Osteocyte (in vitro differentiated cells): ENCODE results near the gene KDM4B. TPM values are rescaled to one million over a fixed set of nuclear protein-coding genes. Genes with fewer than 3 reads are reported as not detected.

Source experiments
- DNase-seq: peaks from one replicate; pipeline ENCODE4 v3.0.0; 2021; ENCODE audit warnings: mixed read lengths; ENCODE audit not compliant: unreplicated experiment; ENCODE audit errors: extremely low spot score
- H3K27ac Mint-ChIP-seq: one replicate; pipeline ENCODE4 v1.8.0; 2021; ENCODE audit warnings: mild to moderate bottlenecking, mixed read lengths; ENCODE audit not compliant: unreplicated experiment
- H3K27me3 Mint-ChIP-seq: one replicate; pipeline ENCODE4 v1.8.0; 2021; ENCODE audit warnings: mixed read lengths; ENCODE audit not compliant: unreplicated experiment
- H3K36me3 Mint-ChIP-seq: one replicate; pipeline ENCODE4 v1.8.0; 2021; ENCODE audit warnings: mixed read lengths; ENCODE audit not compliant: unreplicated experiment
- H3K4me1 Mint-ChIP-seq: one replicate; pipeline ENCODE4 v1.8.0; 2021; ENCODE audit warnings: mixed read lengths; ENCODE audit not compliant: unreplicated experiment
- H3K4me3 Mint-ChIP-seq: one replicate; pipeline ENCODE4 v1.8.0; 2021; ENCODE audit warnings: mild to moderate bottlenecking, moderate library complexity, mixed read lengths; ENCODE audit not compliant: unreplicated experiment
- H3K9me3 Mint-ChIP-seq: one replicate; pipeline ENCODE4 v1.8.0; 2021; ENCODE audit warnings: mixed read lengths; ENCODE audit not compliant: unreplicated experiment
- total RNA-seq: library from RNA; stranded (reverse); gene quantifications from 2 replicates; pipeline ENCODE4 v1.2.1, GENCODE V29; 2021
- TF ChIP-seq, protein P1 (sequence below): fragments of 200-600 bp; sonication (generic); IDR thresholded peaks from 2 replicates; pipeline ENCODE4 v1.5.0; 2021; ENCODE audit warnings: antibody characterized with exemption, mild to moderate bottlenecking, moderate library complexity

The KDM4B gene
- total RNA-seq, 1 donor from 2014 or later, result 49.0 TPM

DNA sequence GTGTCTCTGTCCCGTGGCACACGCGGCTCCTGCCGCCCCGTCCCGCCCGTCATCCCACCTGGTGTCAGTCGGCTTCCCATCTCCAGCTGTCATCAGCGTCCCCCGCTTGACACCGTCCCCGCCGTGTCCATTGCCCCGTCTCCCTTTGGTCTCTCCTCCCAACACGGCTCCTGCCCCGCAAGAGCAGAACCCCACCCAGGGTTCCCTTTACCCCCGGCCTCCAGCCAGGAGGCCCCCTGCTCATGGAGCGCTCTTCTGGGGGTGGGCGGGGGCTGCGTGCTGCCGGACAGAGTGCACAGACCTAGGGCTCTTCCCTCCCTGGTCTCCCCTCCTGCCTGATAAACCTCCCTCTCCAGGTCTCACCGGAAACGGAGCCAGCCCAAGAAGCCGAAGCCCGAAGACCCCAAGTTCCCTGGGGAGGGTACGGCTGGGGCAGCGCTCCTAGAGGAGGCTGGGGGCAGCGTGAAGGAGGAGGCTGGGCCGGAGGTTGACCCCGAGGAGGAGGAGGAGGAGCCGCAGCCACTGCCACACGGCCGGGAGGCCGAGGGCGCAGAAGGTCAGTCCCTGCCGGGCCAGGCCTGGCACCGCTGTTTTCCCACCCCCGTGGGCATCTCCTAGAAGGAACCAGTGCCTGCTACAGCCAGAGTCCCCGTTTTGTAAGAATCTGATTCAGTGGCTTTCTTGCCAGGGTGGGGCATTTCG, 150.5 kb downstream of the KDM4B start:
- Mint-ChIP-seq H3K4me1 (peaks cover 20% of the 10 kb centered on the region), H3K36me3 (peaks cover 24% of the 10 kb centered on the region), H3K27ac (no peak overlapping the region), H3K27me3 (no peaks in the 10 kb centered on the region), H3K4me3 (no peak overlapping the region), H3K9me3 (peaks cover 8% of the 10 kb centered on the region)
- TF ChIP-seq, protein P1, sequence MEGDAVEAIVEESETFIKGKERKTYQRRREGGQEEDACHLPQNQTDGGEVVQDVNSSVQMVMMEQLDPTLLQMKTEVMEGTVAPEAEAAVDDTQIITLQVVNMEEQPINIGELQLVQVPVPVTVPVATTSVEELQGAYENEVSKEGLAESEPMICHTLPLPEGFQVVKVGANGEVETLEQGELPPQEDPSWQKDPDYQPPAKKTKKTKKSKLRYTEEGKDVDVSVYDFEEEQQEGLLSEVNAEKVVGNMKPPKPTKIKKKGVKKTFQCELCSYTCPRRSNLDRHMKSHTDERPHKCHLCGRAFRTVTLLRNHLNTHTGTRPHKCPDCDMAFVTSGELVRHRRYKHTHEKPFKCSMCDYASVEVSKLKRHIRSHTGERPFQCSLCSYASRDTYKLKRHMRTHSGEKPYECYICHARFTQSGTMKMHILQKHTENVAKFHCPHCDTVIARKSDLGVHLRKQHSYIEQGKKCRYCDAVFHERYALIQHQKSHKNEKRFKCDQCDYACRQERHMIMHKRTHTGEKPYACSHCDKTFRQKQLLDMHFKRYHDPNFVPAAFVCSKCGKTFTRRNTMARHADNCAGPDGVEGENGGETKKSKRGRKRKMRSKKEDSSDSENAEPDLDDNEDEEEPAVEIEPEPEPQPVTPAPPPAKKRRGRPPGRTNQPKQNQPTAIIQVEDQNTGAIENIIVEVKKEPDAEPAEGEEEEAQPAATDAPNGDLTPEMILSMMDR, result no peak
- DNase-seq, result no peak

DNA sequence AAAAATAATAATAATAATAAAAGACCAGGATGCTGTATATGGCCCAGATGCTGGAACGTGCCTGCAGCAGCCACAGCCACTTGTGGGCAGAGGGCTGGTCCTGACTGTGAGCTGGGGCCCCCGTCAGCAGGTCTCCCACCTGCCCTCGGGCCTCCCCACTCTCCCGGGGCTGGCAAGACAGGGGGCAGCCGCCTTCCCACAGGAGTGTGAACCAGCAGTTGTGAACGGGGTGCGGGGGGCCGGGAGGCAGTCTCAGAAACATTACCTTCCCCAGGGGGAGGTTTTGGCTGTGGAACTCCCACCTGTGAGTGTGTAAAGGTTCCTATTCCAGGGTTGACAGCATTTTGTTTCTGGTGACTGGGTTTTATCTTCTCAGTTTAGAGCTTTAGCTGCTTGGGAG, 151.4 kb downstream of the KDM4B start:
- H3K4me3 Mint-ChIP-seq, result no peak overlapping the region
- no peak overlapping the region for H3K27ac Mint-ChIP-seq
- TF ChIP-seq, protein P1, result no peak
- H3K9me3 Mint-ChIP-seq, result peaks cover 8% of the 10 kb centered on the region
- H3K4me1 Mint-ChIP-seq, result peaks cover 27% of the 10 kb centered on the region
- no peak for DNase-seq
- H3K27me3 Mint-ChIP-seq, result no peaks in the 10 kb centered on the region
- peaks cover 21% of the 10 kb centered on the region for H3K36me3 Mint-ChIP-seq

DNA sequence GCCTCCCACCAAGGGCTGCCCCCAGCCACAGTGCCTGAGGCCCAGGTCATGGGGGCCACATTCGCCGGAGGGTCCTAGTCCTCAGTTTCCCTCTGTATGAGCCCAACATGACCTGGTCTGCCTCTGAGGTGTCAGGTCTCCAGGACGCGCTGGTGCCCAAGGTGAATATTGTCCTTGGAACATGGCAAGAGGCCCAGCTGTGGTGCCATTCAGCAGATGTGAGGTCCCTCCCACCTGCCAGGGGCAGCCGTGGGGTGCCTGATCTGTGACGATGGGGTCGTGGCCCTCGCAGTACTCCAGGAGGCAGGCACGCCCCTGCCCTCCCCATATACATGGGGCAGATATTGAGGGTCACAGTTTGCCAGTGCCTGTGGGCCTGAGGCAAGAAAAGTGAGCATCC, 151.9 kb downstream of the KDM4B start:
- DNase-seq, result no peak
- TF ChIP-seq, protein P1, result no peak
- H3K27ac Mint-ChIP-seq, result peak overlapping the region; percentile 27
- no peaks in the 10 kb centered on the region for H3K27me3 Mint-ChIP-seq
- no peak overlapping the region for H3K4me3 Mint-ChIP-seq
- peaks cover 16% of the 10 kb centered on the region for H3K36me3 Mint-ChIP-seq
- peaks cover 4% of the 10 kb centered on the region for H3K9me3 Mint-ChIP-seq
- H3K4me1 Mint-ChIP-seq, result peaks cover 31% of the 10 kb centered on the region

DNA sequence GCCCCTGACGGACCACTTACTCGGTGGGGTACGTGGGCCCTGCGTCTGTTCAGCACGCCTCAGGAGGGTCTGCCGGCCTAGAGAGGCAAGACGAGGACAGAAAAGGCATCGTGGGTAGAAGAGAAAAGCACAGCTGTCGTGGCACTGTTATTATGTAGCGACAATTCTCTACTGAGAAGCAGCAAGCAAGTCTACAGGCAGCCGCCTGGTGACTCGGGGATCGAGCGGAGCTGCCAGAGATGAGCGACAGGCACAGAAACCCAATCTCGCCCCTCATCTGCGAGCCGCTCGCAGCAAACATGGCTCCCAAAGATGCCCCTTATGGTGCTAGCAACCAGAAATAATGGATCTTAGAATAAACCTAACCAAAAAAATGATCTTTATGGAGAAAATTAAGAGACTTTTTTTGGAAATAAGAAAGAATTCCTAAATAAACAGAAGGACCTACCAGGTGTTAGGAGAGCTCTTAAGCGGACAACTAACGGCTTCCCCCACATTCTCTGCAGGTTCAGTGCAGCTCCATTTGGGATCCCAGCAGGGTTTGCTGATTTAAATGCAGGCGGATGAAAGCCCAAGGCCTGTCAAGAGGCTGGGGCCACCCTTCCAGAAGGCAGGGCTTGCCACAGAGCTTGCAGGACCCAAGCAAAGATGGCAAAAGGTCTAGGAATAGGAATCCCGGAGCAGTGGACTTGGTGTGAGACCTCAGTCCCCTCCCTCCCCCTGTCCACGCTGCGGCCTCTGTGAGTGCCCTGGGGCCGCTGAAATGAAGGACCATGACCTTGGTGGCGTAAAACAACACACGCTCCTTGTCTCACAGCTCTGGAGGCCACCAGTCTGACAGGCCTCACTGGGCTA, 152.6 kb downstream of the KDM4B start:
- Mint-ChIP-seq H3K4me3 (no peak overlapping the region), H3K27ac (peak overlapping the region; percentile 33), H3K9me3 (peaks cover 1% of the 10 kb centered on the region), H3K27me3 (no peaks in the 10 kb centered on the region), H3K4me1 (peaks cover 33% of the 10 kb centered on the region), H3K36me3 (peaks cover 12% of the 10 kb centered on the region)
- TF ChIP-seq, protein P1, result no peak
- DNase-seq, result no peak

DNA sequence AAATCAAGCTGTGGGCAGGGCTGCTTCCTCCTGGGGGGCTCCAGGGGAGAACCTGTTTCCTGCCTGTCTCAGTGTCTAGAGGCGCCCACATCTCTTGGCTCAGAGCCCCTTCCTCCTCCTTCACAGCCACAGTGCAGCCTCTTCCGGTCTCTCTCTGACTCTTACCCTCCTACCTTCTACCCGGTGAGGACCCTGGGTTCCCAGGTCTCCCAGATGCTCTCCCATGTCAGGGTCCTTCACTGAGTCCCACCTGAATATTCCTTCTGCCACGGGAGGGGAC, 153.1 kb downstream of the KDM4B start:
- DNase-seq, result no peak
- Mint-ChIP-seq H3K36me3 (peaks cover 10% of the 10 kb centered on the region), H3K27me3 (no peaks in the 10 kb centered on the region), H3K4me1 (peaks cover 33% of the 10 kb centered on the region), H3K4me3 (no peak overlapping the region), H3K9me3 (no peaks in the 10 kb centered on the region), H3K27ac (peak overlapping the region; percentile 33)
- TF ChIP-seq, protein P1, result no peak
